ENCODE results near the gene BSN. TPM values are rescaled to one million over a fixed set of nuclear protein-coding genes. Genes with fewer than 3 reads are reported as not detected.

BSN gene
- total and polyA plus RNA-seq, 2 donors (not counting 1 experiment from before 2014, with no cell fraction given) = under 0.01 to 0.01 TPM

DNA sequence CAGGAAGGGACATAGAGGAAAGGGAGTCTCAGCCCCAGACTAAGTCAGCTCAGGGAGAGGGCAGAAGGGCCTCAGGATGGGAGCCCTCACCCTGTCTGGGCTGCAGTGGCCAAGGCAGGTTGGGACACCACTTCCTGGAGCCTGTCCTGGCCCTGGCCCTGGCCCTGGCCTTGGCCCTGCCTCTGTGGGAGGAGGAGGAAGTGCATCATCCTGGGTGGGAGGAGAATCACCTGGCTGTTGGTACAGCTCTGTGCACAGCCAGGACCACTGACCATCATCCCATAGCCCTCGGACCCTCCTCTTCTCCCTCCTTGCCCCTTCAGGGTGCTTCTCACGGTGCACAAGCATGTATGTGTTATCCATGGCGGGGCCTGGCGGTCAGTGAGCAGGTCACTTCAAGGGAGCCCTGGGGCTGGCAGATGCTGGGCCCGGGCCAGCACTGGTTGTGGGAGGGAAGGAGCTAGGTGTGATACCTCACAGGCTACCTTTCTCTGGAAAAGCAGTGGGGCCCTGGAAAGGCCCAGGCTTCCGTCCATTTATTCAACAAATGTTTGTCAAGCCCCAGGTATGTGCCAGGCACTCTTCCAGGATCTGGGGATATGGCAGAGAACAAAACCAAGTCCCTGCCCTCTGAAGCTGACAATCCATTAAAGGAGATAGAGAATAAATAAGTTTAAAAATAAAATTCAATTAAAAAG lies 111.7 kb downstream of the BSN start:
- DNase-seq (ENCODE audit: low read depth in 2 of 2) = no peak
- TF ChIP-seq EZH2 (IDR thresholded peaks at IDR 0.05; ENCODE audit: low read length, missing control alignments) (no peak), CTCF (conservative IDR thresholded peaks at IDR 0.05 in 1 of 2, IDR thresholded peaks at IDR 0.05 in 1 of 2; ENCODE audit: low read depth in 1 of 2, low read length in 2 of 2) (no peak)
- Histone ChIP-seq H3K9me3 (ENCODE audit: control insufficient read depth, insufficient read depth, low read depth, low read length) (no peaks in the 10 kb centered on the region), H3K4me3 (replicated peaks in 1 of 4; ENCODE audit: control extremely low read depth in 1 of 4, insufficient read depth in 1 of 4, low read depth in 3 of 4, low read length in 4 of 4) (no peak overlapping the region), H3K27me3 (ENCODE audit: control insufficient read depth, insufficient read depth, low read length) (peaks cover 6% of the 10 kb centered on the region), H2AFZ (ENCODE audit: low read length) (no peak overlapping the region), H3K4me1 (ENCODE audit: control insufficient read depth, extremely low read depth, insufficient read depth, low read length) (no peaks in the 10 kb centered on the region), H3K36me3 (ENCODE audit: control insufficient read depth, insufficient read depth, low read length) (no peaks in the 10 kb centered on the region), H3K79me2 (ENCODE audit: control insufficient read depth, insufficient read depth, low read length) (no peaks in the 10 kb centered on the region), H3K4me2 (ENCODE audit: extremely low read depth, insufficient read depth, low read length) (no peak overlapping the region), H4K20me1 (ENCODE audit: control insufficient read depth, extremely low read depth, insufficient read depth, low read length) (no peaks in the 10 kb centered on the region), H3K9ac (ENCODE audit: insufficient read depth, low read length) (no peak overlapping the region), H3K27ac (ENCODE audit: insufficient read depth, low read length) (no peak overlapping the region)

GRCh38 chr3:49666592-49666991 lies 112.3 kb downstream of the BSN start:
- no peak for DNase-seq (ENCODE audit: low read depth in 2 of 2)
- Histone ChIP-seq H2AFZ (ENCODE audit: low read length) (no peak overlapping the region), H3K4me2 (ENCODE audit: extremely low read depth, insufficient read depth, low read length) (no peak overlapping the region), H3K4me3 (replicated peaks in 1 of 4; ENCODE audit: control extremely low read depth in 1 of 4, insufficient read depth in 1 of 4, low read depth in 3 of 4, low read length in 4 of 4) (no peak overlapping the region), H3K9ac (ENCODE audit: insufficient read depth, low read length) (no peak overlapping the region), H3K27ac (ENCODE audit: insufficient read depth, low read length) (no peak overlapping the region), H3K27me3 (ENCODE audit: control insufficient read depth, insufficient read depth, low read length) (peaks cover 6% of the 10 kb centered on the region), H3K79me2 (ENCODE audit: control insufficient read depth, insufficient read depth, low read length) (no peaks in the 10 kb centered on the region), H3K36me3 (ENCODE audit: control insufficient read depth, insufficient read depth, low read length) (no peaks in the 10 kb centered on the region), H3K4me1 (ENCODE audit: control insufficient read depth, extremely low read depth, insufficient read depth, low read length) (no peaks in the 10 kb centered on the region), H4K20me1 (ENCODE audit: control insufficient read depth, extremely low read depth, insufficient read depth, low read length) (no peaks in the 10 kb centered on the region), H3K9me3 (ENCODE audit: control insufficient read depth, insufficient read depth, low read depth, low read length) (no peaks in the 10 kb centered on the region)
- no peak for TF ChIP-seq CTCF (conservative IDR thresholded peaks at IDR 0.05 in 1 of 2, IDR thresholded peaks at IDR 0.05 in 1 of 2; ENCODE audit: low read depth in 1 of 2, low read length in 2 of 2)
- no peak for TF ChIP-seq EZH2 (IDR thresholded peaks at IDR 0.05; ENCODE audit: low read length, missing control alignments)

- Histone ChIP-seq H3K4me2 (ENCODE audit: extremely low read depth, insufficient read depth, low read length) (no peak overlapping the region), H3K4me1 (ENCODE audit: control insufficient read depth, extremely low read depth, insufficient read depth, low read length) (no peaks in the 10 kb centered on the region), H4K20me1 (ENCODE audit: control insufficient read depth, extremely low read depth, insufficient read depth, low read length) (no peaks in the 10 kb centered on the region), H3K27ac (ENCODE audit: insufficient read depth, low read length) (no peak overlapping the region), H3K36me3 (ENCODE audit: control insufficient read depth, insufficient read depth, low read length) (no peaks in the 10 kb centered on the region), H3K27me3 (ENCODE audit: control insufficient read depth, insufficient read depth, low read length) (peaks cover 6% of the 10 kb centered on the region), H3K9me3 (ENCODE audit: control insufficient read depth, insufficient read depth, low read depth, low read length) (no peaks in the 10 kb centered on the region), H3K9ac (ENCODE audit: insufficient read depth, low read length) (no peak overlapping the region), H3K4me3 (replicated peaks in 1 of 4; ENCODE audit: control extremely low read depth in 1 of 4, insufficient read depth in 1 of 4, low read depth in 3 of 4, low read length in 4 of 4) (no peak overlapping the region), H3K79me2 (ENCODE audit: control insufficient read depth, insufficient read depth, low read length) (no peaks in the 10 kb centered on the region), H2AFZ (ENCODE audit: low read length) (no peak overlapping the region)
- TF ChIP-seq EZH2 (IDR thresholded peaks at IDR 0.05; ENCODE audit: low read length, missing control alignments) (no peak), CTCF (conservative IDR thresholded peaks at IDR 0.05 in 1 of 2, IDR thresholded peaks at IDR 0.05 in 1 of 2; ENCODE audit: low read depth in 1 of 2, low read length in 2 of 2) (no peak)
- no peak for DNase-seq (ENCODE audit: low read depth in 2 of 2)
Measured at GRCh38 chr3:49667701-49668413, 113.6 kb downstream of the BSN start.

Data from fibroblast of lung (primary cell).